Stimulated activated CD8-positive, alpha-beta memory T cell treated with anti-CD3 and anti-CD28 coated beads, Interleukin-12 subunit alpha, Interleukin-12 subunit beta, amount 100 ng/mL, for 24 hours (primary cell): ENCODE results near the gene CFAP251.
"Not testable (repeated sequence)": the region's sequence is repeated elsewhere in the genome, so short reads cannot be mapped to it uniquely, and the experiment has no call there.

Experiments used
- DNase-seq: peaks from one replicate; pipeline ENCODE4 v3.0.0-alpha.2; 2020; ENCODE audit errors: extremely low read depth

CFAP251 gene

DNA sequence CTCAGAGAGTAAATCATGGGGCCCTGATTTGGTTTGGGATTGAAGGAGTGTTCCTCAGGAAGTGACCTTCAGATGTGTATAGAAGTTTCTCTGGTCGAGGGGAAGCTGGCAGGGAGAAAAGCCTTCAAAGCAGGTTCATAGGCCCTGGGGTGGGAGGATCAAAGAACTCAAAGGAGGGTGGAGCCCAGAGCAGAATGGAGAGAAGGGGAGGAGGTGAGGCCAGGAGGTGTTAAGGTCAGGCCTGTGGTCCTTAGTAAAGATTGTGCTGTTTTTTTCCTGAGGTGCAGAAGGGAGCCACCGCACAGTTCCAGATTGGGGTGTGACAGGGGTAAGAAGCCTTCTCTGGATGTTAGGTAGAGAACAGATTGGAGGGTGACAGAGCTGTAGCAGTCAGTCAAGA lies 9.7 kb upstream of the CFAP251 start:
- no peak for DNase-seq

DNA sequence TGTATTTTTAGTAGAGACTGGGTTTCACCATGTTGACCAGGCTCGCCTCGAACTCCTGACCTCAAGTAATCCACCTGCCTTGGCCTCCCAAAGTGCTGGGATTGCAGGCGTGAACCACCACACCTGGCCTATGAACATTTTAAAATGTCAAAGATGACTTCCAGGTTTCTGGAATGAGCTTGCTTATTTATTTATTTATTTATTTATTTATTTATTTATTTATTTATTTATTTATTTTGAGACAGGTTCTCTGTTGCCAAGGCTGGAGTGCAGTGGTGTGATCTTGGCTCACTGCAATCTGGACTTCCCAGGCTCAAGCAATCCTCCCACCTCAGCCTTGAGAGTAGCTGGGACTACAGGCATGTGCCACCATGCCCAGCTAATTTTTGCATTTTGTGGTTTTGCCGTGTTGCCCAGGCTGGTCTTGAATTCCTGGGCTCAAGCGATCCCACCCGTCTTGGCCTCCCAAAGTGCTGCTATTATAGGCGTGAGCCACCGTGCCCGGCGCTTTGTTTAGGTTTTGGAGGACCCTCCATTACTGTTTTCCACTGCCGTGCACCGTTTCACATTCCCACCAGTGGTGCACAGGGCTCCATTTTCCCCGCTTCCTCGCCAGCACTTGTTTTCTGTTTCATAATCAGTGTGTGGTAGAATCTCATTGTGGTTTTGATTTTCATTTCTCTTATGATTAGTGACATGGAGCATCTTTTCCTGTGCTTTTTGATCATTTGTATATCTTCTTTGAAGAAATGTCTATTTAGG lies 6.4 kb upstream of the CFAP251 start:
- DNase-seq, result no peak

DNA sequence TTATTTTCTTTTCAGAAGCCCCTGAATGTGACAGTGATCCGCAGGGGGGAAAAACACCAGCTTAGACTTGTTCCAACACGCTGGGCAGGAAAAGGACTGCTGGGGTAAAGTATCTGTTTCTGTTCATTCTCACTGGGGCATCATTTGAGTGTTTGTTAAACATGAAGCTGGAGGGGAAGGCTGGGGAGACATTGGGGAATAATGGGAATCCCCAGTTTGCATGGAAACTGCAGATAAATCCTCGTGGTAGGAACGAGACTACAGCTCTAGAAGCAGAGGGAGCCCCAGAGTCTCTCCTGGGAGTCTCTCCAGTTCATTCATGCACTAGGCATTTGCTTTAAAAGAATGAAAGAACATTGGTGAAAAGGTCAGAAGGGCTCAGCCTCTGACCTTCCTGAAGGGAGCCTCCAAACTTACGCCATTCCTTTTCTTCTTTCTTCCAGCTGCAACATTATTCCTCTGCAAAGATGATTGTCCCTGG lies 2.5 kb upstream of the CFAP251 start:
- no peak for DNase-seq

DNA sequence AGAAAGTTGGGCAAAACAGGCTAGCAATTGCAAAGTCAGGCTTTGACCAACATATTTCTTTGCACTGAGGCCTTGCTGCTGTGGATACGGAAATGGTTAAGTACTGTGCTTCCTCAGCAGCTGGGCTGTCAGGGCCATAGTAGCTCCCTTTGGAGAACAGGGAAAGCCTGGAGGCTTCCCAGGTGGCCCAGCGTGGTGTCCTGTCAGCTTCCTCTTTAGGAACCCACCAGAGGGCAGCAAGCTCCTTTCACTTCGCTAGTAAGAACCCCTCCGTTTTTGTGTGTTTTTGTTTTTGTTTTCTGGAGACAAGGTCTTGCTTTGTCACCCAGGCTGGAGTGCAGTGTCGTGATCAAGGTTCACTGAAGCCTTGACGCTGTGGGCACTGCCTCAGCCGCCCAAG lies 1.7 kb upstream of the CFAP251 start:
- DNase-seq, result no peak

DNA sequence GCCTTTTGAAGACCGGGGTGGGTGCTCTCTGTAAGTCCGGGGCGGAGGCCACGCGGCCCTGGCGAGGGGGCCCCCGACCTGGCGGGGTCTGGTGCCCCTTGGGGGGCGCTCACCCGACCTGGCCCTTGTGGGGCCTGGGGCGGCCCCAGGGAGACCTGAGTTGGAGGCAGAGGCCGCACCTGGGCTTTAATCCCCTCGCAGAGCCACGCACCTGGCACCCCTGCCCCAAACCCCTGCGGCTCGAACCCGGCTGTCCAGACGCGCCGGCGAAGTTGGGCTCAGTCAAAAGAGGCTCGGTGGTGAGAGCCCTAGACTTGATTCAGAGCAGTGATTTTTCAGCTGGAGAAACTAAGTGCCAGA lies 267 bp downstream of the CFAP251 start:
- no peak for DNase-seq

DNA sequence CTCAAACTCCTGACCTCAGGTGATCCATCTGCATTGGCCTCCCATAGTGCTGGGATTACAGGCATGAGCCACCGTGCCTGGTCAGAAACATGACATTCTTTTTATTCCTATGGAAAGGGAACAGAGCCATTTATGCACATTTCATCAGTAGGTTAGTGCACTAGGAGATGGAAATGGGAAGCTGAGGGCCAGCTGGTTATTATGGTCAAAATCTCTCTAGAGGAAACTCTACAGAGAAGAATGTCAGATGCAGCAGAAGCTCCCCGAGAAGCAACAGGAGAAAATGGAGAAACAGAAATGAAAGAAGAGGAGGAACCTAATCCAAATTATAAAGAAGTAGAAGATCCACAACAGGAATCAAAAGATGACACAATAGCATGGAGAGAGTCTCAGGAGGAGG lies 2.7 kb downstream of the CFAP251 start:
- no peak for DNase-seq

- no peak for DNase-seq
Observed at GRCh38 chr12:121925358-121925695, 6.9 kb downstream of the CFAP251 start.

DNA sequence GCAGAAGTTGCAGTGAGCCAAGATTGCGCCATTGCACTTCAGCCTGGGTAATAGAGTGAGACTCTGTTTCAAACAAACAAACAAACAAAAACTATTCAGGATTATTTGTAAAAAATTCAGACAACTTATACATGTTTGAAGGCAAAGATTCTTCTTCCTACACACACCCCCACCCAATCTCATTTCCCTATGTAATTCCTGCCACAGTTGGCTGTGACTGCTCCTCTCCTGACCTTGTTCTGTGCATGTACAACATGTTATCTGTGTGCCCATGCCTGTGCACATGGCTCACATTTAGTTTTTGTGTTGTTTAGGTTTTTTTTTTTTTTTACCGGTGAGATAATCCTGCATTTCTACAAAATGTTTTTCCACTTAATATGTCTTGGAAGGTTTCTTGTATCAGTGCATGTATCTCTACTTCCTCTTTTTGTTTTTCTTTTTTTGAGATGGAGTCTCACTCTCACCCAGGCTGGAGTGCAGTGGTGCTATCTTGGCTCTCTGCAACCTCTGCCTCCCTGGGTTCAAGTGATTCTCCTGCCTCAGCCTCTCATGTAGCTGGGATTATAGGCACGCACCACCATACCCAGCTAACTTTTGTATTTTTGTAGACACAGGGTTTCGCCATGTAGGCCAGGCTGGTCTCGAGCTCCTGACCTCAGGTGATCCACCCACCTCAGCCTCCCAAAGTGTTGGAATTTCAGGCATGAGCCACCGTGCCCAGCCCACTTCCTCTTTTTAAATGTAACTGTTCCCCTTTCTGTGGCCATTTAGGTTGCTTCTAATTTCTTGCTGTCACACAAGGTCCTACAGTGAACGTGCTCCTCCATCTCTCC lies 8.7 kb downstream of the CFAP251 start:
- no peak for DNase-seq

GRCh38 chr12:121927813-121928212 lies 9.4 kb downstream of the CFAP251 start:
- DNase-seq, result no peak

- DNase-seq, result not testable (repeated sequence)
Observed at GRCh38 chr12:121929545-121929944, 11.2 kb downstream of the CFAP251 start.

- DNase-seq, result no peak
Observed at GRCh38 chr12:121930862-121931261, 12.5 kb downstream of the CFAP251 start.

- no peak for DNase-seq
Observed at GRCh38 chr12:121932176-121932536, 13.8 kb downstream of the CFAP251 start.

DNA sequence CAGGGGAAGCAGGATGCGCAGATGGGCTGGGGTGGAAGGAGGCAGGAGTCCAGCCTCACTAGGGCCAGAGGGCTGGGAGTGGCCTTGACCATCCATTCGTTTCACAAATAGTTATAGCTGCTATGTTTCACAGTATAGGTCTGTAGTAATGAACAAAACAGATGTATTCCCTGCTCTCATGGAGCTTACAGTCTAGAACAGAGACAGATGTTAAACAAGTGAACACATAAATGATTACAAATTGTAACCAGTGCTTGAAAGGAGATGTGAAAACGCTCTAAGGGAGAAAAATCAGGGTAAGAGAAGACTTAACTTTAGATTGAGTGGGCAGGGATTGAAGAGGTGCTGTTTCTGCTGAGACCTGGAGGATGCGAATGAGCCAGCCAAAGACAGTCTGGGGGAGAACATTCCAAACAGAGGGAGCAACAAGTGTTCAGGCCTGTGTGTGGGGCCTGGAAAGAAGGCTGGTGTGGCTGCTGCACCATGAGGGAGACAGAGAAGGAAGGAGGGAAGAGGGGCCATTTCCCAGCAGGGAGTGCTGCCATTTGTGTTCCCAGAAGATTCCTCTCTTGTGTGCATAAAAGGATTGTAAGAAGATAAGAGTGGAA lies 14.6 kb downstream of the CFAP251 start:
- DNase-seq, result no peak

DNA sequence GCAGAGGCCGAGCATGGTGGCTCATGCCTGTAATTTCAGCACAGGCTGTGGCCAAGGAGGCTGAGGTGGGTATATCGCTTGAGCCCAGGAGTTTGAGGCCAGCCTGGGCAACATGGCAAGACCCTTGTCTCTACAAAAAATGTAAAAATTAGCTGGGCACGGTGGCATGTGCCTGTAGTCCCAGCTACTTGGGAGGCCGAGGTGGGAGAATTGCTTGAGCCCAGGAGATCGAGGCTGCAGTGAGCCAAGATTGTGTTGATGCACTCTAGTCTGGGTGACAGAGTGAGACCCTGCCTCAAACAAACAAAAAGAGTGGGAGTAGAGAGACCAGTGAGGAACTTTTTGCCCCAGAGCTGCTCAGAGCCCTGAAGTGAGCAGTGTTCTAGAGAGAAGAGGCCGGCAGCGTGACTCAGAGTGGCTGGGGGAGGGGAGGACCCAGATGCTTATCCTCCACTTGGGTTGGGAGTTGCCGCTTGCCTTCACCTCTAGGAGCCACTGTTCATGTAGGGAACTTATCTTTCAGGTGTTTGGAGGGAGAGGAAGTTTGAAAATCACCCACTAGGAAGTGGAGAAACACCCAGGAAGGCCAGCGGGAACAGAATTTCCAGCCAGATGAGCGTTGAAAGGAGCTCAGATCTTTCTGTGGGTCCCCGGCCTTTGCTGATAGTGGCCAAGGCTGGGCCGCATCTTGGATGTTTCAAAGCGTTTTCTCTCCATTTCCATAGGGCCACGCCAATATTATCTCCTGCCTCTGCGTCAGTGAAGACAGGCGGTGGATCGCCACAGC lies 15.3 kb downstream of the CFAP251 start:
- DNase-seq, result no peak

DNA sequence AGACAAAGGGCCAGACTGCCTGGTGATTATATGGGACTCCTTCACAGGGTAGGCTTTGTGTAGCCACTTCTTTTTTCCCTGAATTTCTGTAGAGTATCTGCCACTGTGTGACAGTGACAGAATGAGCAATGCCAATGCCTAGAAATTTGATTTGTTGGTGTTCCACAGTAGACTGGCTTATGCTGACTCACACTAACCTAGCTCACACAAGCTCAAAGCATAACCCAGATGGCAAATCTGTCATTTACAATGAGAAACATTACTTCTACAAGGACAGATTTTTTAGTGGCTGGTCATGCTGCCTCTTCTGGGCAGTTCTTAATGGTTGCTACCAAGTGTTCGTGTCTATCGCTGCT lies 15.9 kb downstream of the CFAP251 start:
- DNase-seq, result no peak

- DNase-seq, result no peak
Observed at GRCh38 chr12:121937654-121938053, 19.3 kb downstream of the CFAP251 start.

- no peak for DNase-seq
Observed at GRCh38 chr12:121939186-121939585, 20.8 kb downstream of the CFAP251 start.

DNA sequence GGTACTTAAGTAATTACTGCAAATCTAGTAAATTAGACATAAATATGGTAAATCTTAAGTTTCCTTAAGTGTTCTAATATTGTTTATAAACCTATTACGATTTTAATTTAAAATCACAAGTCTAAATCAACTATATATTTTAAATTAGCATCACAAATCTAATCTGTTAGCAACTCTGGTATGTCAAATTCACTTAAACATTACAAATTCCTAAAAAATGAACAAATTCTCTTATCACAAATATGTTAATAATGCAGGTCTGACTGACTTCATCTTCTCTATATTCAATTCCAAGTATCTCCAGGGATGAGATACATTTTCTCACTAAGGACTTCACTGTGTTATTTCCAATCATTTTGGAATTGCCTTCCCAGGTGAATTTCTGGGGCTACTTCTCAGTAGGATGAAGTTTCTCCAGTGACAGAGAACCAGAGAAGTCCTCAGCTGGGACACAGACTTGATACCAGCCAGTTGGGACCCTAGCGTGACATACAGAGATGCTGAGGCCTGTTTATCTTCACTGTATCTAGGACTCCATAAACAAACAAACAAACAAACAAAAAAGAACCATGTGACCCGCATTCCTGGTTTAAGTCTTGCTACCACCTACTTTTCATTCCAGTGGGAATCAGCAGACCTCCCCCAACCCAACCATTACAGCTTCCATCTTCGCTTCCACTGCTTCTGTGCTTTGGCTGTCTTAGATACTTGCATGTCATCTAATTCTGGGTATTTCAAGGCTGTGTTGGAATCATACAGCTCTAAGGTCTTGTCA lies 21.8 kb downstream of the CFAP251 start:
- DNase-seq, result no peak

GRCh38 chr12:121942145-121942718 lies 23.8 kb downstream of the CFAP251 start:
- DNase-seq, result no peak

DNA sequence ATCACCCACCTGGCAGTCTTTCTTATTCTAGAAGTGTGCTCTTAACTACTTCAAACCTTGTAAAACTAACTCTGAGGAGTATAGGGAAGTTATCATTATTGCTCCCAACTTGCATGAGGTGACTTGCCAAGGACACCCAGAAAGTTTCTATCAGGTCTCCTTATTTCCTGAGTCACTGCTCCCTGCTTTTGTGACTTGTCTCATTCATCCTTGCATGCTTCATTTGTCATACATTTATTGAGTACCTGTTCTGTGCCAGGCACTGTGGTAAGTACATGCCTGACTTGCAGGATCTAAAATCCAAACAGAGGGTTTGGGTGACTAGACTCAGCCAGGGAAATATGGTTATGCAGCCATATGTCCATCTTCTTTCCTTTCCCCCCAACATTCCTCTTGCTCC lies 25.5 kb downstream of the CFAP251 start:
- DNase-seq, result no peak
